Skeletal muscle cell (primary cell): Measurements from ENCODE around the gene DOCK8.
A peak's percentile ranks its signal among the peaks of the same experiment; 100 is the strongest.

Experiments used
- DNase-seq: peaks from one replicate; pipeline ENCODE4 v3.0.0-alpha.2; 2010; ENCODE audit warnings: low read depth
- H3K4me3 ChIP-seq: 2 replicates; pipeline ENCODE4 v1.5.1; 2011; ENCODE audit warnings: low read depth, mild to moderate bottlenecking, control low read depth, low read length, moderate library complexity

Gene DOCK8

GRCh38 chr9:347667-348292 is 133.1 kb downstream of the DOCK8 start:
- H3K4me3 ChIP-seq = no peak overlapping the region

GRCh38 chr9:350384-350783 is 135.7 kb downstream of the DOCK8 start:
- no peak overlapping the region for H3K4me3 ChIP-seq
- no peak for DNase-seq

More at GRCh38 chr9:347667-348292, 133.1 kb downstream of the DOCK8 start:
- no peak for DNase-seq

- no peak for DNase-seq
- no peak overlapping the region for H3K4me3 ChIP-seq
These were observed 137.3 kb downstream of the DOCK8 start for GRCh38 chr9:351916-352315.

- H3K4me3 ChIP-seq = no peak overlapping the region
These were observed 138.4 kb downstream of the DOCK8 start for GRCh38 chr9:353077-353476.

GRCh38 chr9:354453-354852 is 139.8 kb downstream of the DOCK8 start:
- no peak for DNase-seq
- H3K4me3 ChIP-seq = no peak overlapping the region

More at GRCh38 chr9:353077-353476, 138.4 kb downstream of the DOCK8 start:
- DNase-seq = no peak

- no peak overlapping the region for H3K4me3 ChIP-seq
- no peak for DNase-seq
These were observed 142.9 kb downstream of the DOCK8 start for GRCh38 chr9:357560-357959.

GRCh38 chr9:362561-363273 is 148.1 kb downstream of the DOCK8 start:
- no peak for DNase-seq
- H3K4me3 ChIP-seq = no peak overlapping the region

GRCh38 chr9:363274-363612 is 148.6 kb downstream of the DOCK8 start:
- H3K4me3 ChIP-seq = no peak overlapping the region
- DNase-seq = no peak

GRCh38 chr9:365436-365835 is 150.8 kb downstream of the DOCK8 start:
- no peak for DNase-seq
- no peak overlapping the region for H3K4me3 ChIP-seq

- DNase-seq = no peak
- H3K4me3 ChIP-seq = no peak overlapping the region
These were observed 152.0 kb downstream of the DOCK8 start for GRCh38 chr9:366620-367019.

GRCh38 chr9:370086-370485 is 155.4 kb downstream of the DOCK8 start:
- H3K4me3 ChIP-seq = no peak overlapping the region
- no peak for DNase-seq

GRCh38 chr9:371349-371748 is 156.7 kb downstream of the DOCK8 start:
- peak; percentile 36 for DNase-seq
- H3K4me3 ChIP-seq = no peak overlapping the region

GRCh38 chr9:372128-372527 is 157.5 kb downstream of the DOCK8 start:
- no peak overlapping the region for H3K4me3 ChIP-seq
- DNase-seq = peak; percentile 35

GRCh38 chr9:373759-374206 is 159.1 kb downstream of the DOCK8 start:
- no peak overlapping the region for H3K4me3 ChIP-seq
- DNase-seq = no peak

GRCh38 chr9:374736-375135 is 160.1 kb downstream of the DOCK8 start:
- DNase-seq = peak; percentile 27

GRCh38 chr9:376115-376514 is 161.4 kb downstream of the DOCK8 start:
- no peak overlapping the region for H3K4me3 ChIP-seq
- DNase-seq = no peak

More at GRCh38 chr9:374736-375135, 160.1 kb downstream of the DOCK8 start:
- no peak overlapping the region for H3K4me3 ChIP-seq

- no peak for DNase-seq
- H3K4me3 ChIP-seq = no peak overlapping the region
These were observed 163.6 kb downstream of the DOCK8 start for GRCh38 chr9:378263-378662.

- no peak overlapping the region for H3K4me3 ChIP-seq
- no peak for DNase-seq
These were observed 167.7 kb downstream of the DOCK8 start for GRCh38 chr9:382383-382782.

- no peak for DNase-seq
- H3K4me3 ChIP-seq = no peak overlapping the region
These were observed 171.2 kb downstream of the DOCK8 start for GRCh38 chr9:385818-386398.

GRCh38 chr9:389159-389558 is 174.5 kb downstream of the DOCK8 start:
- DNase-seq = no peak
- no peak overlapping the region for H3K4me3 ChIP-seq

GRCh38 chr9:389758-390157 is 175.1 kb downstream of the DOCK8 start:
- DNase-seq = no peak
- H3K4me3 ChIP-seq = no peak overlapping the region
